Nephron (organoid): Measurements from ENCODE around the gene RXRA.

Experiments
- H3K27ac Mint-ChIP-seq, 3 experiments: 2 replicates each; pipeline ENCODE4 v1.8.0; 2020; ENCODE audit warnings: mixed read lengths in 3 of 3, mild to moderate bottlenecking in 2 of 3, moderate library complexity in 1 of 3
- H3K27me3 Mint-ChIP-seq: 2 replicates; pipeline ENCODE4 v1.8.0; 2021; ENCODE audit warnings: low read depth, mild to moderate bottlenecking, moderate library complexity, mixed read lengths
- H3K36me3 Mint-ChIP-seq: 2 replicates; pipeline ENCODE4 v1.8.0; 2020; ENCODE audit warnings: low read depth, mixed read lengths
- H3K4me1 Mint-ChIP-seq: 2 replicates; pipeline ENCODE4 v1.8.0; 2020; ENCODE audit warnings: mixed read lengths
- H3K4me3 Mint-ChIP-seq, 3 experiments: 2 replicates each; pipeline ENCODE4 v1.8.0; 2020; ENCODE audit warnings: mild to moderate bottlenecking in 3 of 3, mixed read lengths in 3 of 3, moderate library complexity in 2 of 3
- H3K9me3 Mint-ChIP-seq: 2 replicates; pipeline ENCODE4 v1.8.0; 2020; ENCODE audit warnings: mixed read lengths
- CTCF ChIP-seq, 3 experiments: fragments of 200-600 bp; sonication (generic); IDR thresholded peaks; one replicate each; pipeline ENCODE4 v1.5.0; 2021; ENCODE audit warnings: antibody characterized with exemption in 3 of 3; ENCODE audit not compliant: unreplicated experiment in 3 of 3

The RXRA gene

GRCh38 chr9:134475011-134475790, 148.9 kb downstream of the RXRA start:
- peaks cover under 1% of the 10 kb centered on the region for H3K27me3 Mint-ChIP-seq

GRCh38 chr9:134476272-134476941, 150.2 kb downstream of the RXRA start:
- H3K27me3 Mint-ChIP-seq = peaks cover 3% of the 10 kb centered on the region

More at GRCh38 chr9:134475011-134475790, 148.9 kb downstream of the RXRA start:
- H3K4me1 Mint-ChIP-seq = peaks cover 25% of the 10 kb centered on the region
- peak overlapping the region; percentile 82 to 92 (median 83) for H3K27ac Mint-ChIP-seq
- H3K4me3 Mint-ChIP-seq = no peak overlapping the region
- TF ChIP-seq CTCF (IDR thresholded peaks at IDR 0.05; ENCODE audit: unreplicated experiment in 3 of 3) = no peak
- no peaks in the 10 kb centered on the region for H3K9me3 Mint-ChIP-seq
- no peaks in the 10 kb centered on the region for H3K36me3 Mint-ChIP-seq

GRCh38 chr9:134476942-134477335, 150.7 kb downstream of the RXRA start:
- TF ChIP-seq CTCF (IDR thresholded peaks at IDR 0.05; ENCODE audit: unreplicated experiment in 3 of 3) = no peak
- peak overlapping the region in 1 of 3 experiments; percentile 45 for H3K27ac Mint-ChIP-seq

More at GRCh38 chr9:134476272-134476941, 150.2 kb downstream of the RXRA start:
- Mint-ChIP-seq H3K4me3 (no peak overlapping the region), H3K27ac (peak overlapping the region in 1 of 3 experiments; percentile 45), H3K4me1 (peaks cover 25% of the 10 kb centered on the region), H3K9me3 (no peaks in the 10 kb centered on the region), H3K36me3 (no peaks in the 10 kb centered on the region)
- no peak for TF ChIP-seq CTCF (IDR thresholded peaks at IDR 0.05; ENCODE audit: unreplicated experiment in 3 of 3)

GRCh38 chr9:134477342-134477925, 151.2 kb downstream of the RXRA start:
- Mint-ChIP-seq H3K27ac (peak overlapping the region in 2 of 3 experiments; percentile 50 to 69), H3K27me3 (peaks cover 5% of the 10 kb centered on the region), H3K4me3 (no peak overlapping the region), H3K9me3 (no peaks in the 10 kb centered on the region), H3K36me3 (no peaks in the 10 kb centered on the region), H3K4me1 (peaks cover 25% of the 10 kb centered on the region)
- TF ChIP-seq CTCF (IDR thresholded peaks at IDR 0.05; ENCODE audit: unreplicated experiment in 3 of 3) = no peak

More at GRCh38 chr9:134476942-134477335, 150.7 kb downstream of the RXRA start:
- Mint-ChIP-seq H3K36me3 (no peaks in the 10 kb centered on the region), H3K27me3 (peaks cover 3% of the 10 kb centered on the region), H3K4me1 (peaks cover 25% of the 10 kb centered on the region), H3K4me3 (no peak overlapping the region), H3K9me3 (no peaks in the 10 kb centered on the region)

GRCh38 chr9:134477927-134478326, 151.7 kb downstream of the RXRA start:
- no peak for TF ChIP-seq CTCF (IDR thresholded peaks at IDR 0.05; ENCODE audit: unreplicated experiment in 3 of 3)
- Mint-ChIP-seq H3K27me3 (peaks cover 10% of the 10 kb centered on the region), H3K4me1 (peaks cover 24% of the 10 kb centered on the region), H3K27ac (peak overlapping the region in 2 of 3 experiments; percentile 50 to 69), H3K4me3 (no peak overlapping the region), H3K36me3 (no peaks in the 10 kb centered on the region), H3K9me3 (no peaks in the 10 kb centered on the region)
